Spleen (tissue), 11 donors: Measurements from ENCODE around the gene KCNK4. TPM values are rescaled to one million over a fixed set of nuclear protein-coding genes. Genes with fewer than 3 reads are reported as not detected.

Experiments used
- DNase-seq: peaks from one replicate; pipeline ENCODE4 v3.0.0-alpha.2; 2020
- H3K27ac ChIP-seq, 8 donors: fragments of 200-600 bp; sonication (generic) in 7 of 8; 1 replicate in 4 of 8; 2 replicates in 4 of 8; pipeline versions ENCODE4 v1.5.0 to v1.8.0; 2016 to 2021; ENCODE audit warnings: inconsistent platforms in 4 of 8, mild to moderate bottlenecking in 4 of 8, moderate library complexity in 1 of 8
- H3K27me3 ChIP-seq, 7 donors: fragments of 200-600 bp; sonication (generic) in 6 of 7; replicated peaks in 1 of 7; 1 replicate in 4 of 7; 2 replicates in 3 of 7; pipeline versions ENCODE4 v1.5.0 to v1.8.0; 2016 to 2021; ENCODE audit warnings: inconsistent platforms in 3 of 7, mild to moderate bottlenecking in 1 of 7
- H3K36me3 ChIP-seq, 6 donors: fragments of 200-600 bp; sonication (generic) in 5 of 6; 1 replicate in 4 of 6; 2 replicates in 2 of 6; pipeline versions ENCODE4 v1.5.0 to v1.8.0; 2016 to 2021; ENCODE audit warnings: inconsistent platforms in 2 of 6
- H3K4me1 ChIP-seq, 6 donors: fragments of 200-600 bp; sonication (generic) in 5 of 6; 1 replicate in 3 of 6; 2 replicates in 3 of 6; pipeline versions ENCODE4 v1.5.0 to v1.8.0; 2016 to 2021; ENCODE audit warnings: inconsistent platforms in 3 of 6
- H3K4me3 ChIP-seq, 8 donors: fragments of 200-600 bp; sonication (generic) in 7 of 8; 1 replicate in 4 of 8; 2 replicates in 4 of 8; pipeline versions ENCODE4 v1.5.0 to v1.8.0; 2016 to 2021; ENCODE audit warnings: inconsistent platforms in 4 of 8, mild to moderate bottlenecking in 4 of 8, moderate library complexity in 2 of 8
- H3K9me3 ChIP-seq, 8 donors: fragments of 200-600 bp; sonication (generic) in 7 of 8; 1 replicate in 4 of 8; 2 replicates in 4 of 8; pipeline versions ENCODE4 v1.5.0 to v1.8.0; 2016 to 2021; ENCODE audit warnings: inconsistent platforms in 4 of 8
- POLR2A ChIP-seq, 3 donors: fragments of 450-650 bp; IDR thresholded peaks; one replicate each; pipeline ENCODE4 v1.5.1; 2017; ENCODE audit warnings: antibody characterized with exemption in 3 of 3, mild to moderate bottlenecking in 1 of 3
- POLR2AphosphoS5 ChIP-seq, 3 donors: sonication (generic); formaldehyde crosslinking; IDR thresholded peaks; one replicate each; pipeline ENCODE4 v1.5.1; 2017; ENCODE audit warnings: antibody characterized with exemption in 3 of 3
- WGBS, 5 donors: extraction: QIAGEN DNeasy Blood & Tissue Kit in 3 of 5; methylation state at CpG; one replicate each; pipeline versions ENCODE4 v1.1.5 to v1.1.7; 2013 to 2018; 5-methylcytosine and 5-hydroxymethylcytosine counted together
- intact Hi-C: fragments of 100-400 bp; cut with DNase I; formaldehyde crosslinking; loops from one replicate; pipeline ENCODE4 v1.15.0; 2023; ENCODE audit warnings: low total_unique reads
- polyA plus RNA-seq, 3 donors: library from polyadenylated mRNA; stranded (reverse); fragments of 200-250 nt; gene quantifications; one replicate each; pipeline ENCODE4 v1.2.1, GENCODE V29; 2013
- total RNA-seq, 7 donors: library from RNA; depleted of rRNA in 3 of 7; stranded (reverse); fragments of >200 nt in 3 of 7; fragmentation: NEBNext Ultra II Directional in 4 of 7; extraction: Animal tissue kit (Norgen Biotek cat#: 25700) in 4 of 7; gene quantifications; one replicate each; pipeline versions ENCODE4 v1.1.0 to v1.2.1, GENCODE V29; 2016 to 2021
- TF ChIP-seq, protein P1 (sequence below), 11 experiments: fragments of 200-600 bp in 7 of 11; fragments of 450-650 bp in 4 of 11; sonication (generic) in 4 of 11; IDR thresholded peaks in 8 of 11; conservative IDR thresholded peaks in 3 of 11; 1 replicate in 7 of 11; 2 replicates in 4 of 11; pipeline versions ENCODE4 v1.4.0 to v1.8.0; 2016 to 2021; ENCODE audit warnings: antibody characterized with exemption in 11 of 11, inconsistent platforms in 4 of 11, mild to moderate bottlenecking in 1 of 11
- donor health status: healthy with polysubstance abuse.
- donor health status: DM: no; HTN: no; CAD: no; lungs with moderate emphysema.
- donor health status: DM: no; HTN: no; CAD: no.
- donor health status: Bipolar disorder and iron deficiency.
- donor health status: healthy.
- donor health status: DM: no; HTN: no; CAD: no.
- donor health status: DM: yes; HTN: yes; CAD: no.

The KCNK4 gene
- total and polyA plus RNA-seq, 10 donors: 0.06 to 0.77 (median 0.35) TPM; not detected in 5

DNA sequence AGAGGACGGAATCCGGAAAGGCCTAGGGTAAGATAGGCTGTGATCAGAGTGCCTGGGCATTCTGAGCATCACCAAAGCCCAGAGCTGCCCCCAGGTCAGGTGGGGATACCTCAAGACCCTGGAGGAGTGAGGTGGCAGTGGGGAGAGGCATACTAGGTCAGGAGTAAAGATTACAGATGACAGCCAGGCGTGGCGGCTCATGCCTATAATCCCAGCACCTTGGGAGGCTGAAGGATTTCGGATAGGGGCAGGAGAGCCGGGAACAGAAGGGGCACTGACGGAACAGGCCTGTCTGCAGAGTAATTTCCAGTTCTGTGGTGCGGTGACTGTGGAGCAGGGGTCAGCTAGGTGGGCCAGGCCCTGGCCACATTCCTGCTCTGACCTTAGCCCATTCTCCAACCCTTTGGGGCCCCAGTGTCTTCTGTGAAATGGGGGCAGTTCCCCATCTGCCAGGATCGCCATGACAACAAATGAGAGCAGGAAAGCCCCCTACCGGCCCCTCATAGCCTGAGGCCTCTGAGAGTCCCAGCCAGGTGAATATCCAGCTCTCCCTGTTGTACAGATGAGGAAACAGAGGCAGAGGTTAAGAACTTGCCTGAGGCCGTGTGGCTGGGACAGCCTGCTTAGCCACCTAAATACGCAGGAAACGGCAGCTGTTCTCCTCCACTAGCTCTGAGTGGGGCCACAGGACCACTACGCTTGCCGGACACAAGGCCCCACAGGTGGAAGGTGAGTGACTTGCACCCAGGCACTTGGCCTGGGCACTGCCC lies 15.9 kb upstream of the KCNK4 start:
- intact Hi-C loops: no loop called here

DNA sequence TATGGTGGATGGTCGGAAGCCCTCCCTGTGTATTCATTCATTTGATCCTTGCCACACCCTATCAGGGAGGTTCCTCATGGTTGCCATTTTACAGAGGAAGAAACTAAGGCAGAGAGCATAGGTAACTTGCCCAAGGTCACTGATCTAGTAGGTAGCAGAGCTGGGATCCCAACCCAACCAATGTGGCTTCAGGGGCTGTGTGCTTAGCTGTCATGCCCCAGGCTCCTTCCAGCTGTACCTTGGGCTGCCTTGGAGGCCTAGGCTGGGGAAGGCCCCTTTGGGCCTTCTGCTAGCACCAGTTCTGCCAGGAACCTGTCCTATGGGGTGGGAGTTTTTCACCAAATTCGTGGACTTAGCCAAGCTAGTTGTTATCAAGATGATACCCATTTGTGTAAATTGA lies 15.3 kb upstream of the KCNK4 start:
- Histone ChIP-seq H3K27me3 (no peaks in the 10 kb centered on the region), H3K36me3 (peaks cover 0 to 47% (median 20%) of the 10 kb centered on the region in 6 donors), H3K4me1 (peaks cover 5 to 27% (median 14%) of the 10 kb centered on the region in 6 donors), H3K27ac (no peak overlapping the region), H3K4me3 (no peak overlapping the region), H3K9me3 (no peaks in the 10 kb centered on the region)
- no peak for TF ChIP-seq POLR2A (IDR thresholded peaks at IDR 0.05)
- TF ChIP-seq, protein P1, sequence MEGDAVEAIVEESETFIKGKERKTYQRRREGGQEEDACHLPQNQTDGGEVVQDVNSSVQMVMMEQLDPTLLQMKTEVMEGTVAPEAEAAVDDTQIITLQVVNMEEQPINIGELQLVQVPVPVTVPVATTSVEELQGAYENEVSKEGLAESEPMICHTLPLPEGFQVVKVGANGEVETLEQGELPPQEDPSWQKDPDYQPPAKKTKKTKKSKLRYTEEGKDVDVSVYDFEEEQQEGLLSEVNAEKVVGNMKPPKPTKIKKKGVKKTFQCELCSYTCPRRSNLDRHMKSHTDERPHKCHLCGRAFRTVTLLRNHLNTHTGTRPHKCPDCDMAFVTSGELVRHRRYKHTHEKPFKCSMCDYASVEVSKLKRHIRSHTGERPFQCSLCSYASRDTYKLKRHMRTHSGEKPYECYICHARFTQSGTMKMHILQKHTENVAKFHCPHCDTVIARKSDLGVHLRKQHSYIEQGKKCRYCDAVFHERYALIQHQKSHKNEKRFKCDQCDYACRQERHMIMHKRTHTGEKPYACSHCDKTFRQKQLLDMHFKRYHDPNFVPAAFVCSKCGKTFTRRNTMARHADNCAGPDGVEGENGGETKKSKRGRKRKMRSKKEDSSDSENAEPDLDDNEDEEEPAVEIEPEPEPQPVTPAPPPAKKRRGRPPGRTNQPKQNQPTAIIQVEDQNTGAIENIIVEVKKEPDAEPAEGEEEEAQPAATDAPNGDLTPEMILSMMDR (IDR thresholded peaks at IDR 0.05 in 8 of 11, conservative IDR thresholded peaks at IDR 0.05 in 3 of 11): no peak
- TF ChIP-seq POLR2AphosphoS5 (IDR thresholded peaks at IDR 0.05): no peak
- 43 to 100% (median 89%) methylated on average over 1 to 2 of the region's 2 CpGs for WGBS, 5 donors
- DNase-seq: no peak
- intact Hi-C loops: no loop called here

More for the DNA sequence above, 15.9 kb upstream of the KCNK4 start:
- no peak for DNase-seq
- peaks cover 0 to 44% (median 20%) of the 10 kb centered on the region in 6 donors for H3K36me3 ChIP-seq
- H3K27ac ChIP-seq: no peak overlapping the region
- H3K27me3 ChIP-seq: no peaks in the 10 kb centered on the region
- no peak overlapping the region for H3K4me3 ChIP-seq
- WGBS, 5 donors: 84 to 95% (median 94%) methylated on average over 14 to 15 of the region's 15 CpGs
- peaks cover 5 to 32% (median 14%) of the 10 kb centered on the region in 6 donors for H3K4me1 ChIP-seq
- H3K9me3 ChIP-seq: no peaks in the 10 kb centered on the region
- TF ChIP-seq POLR2AphosphoS5 (IDR thresholded peaks at IDR 0.05): no peak
- TF ChIP-seq, protein P1 (IDR thresholded peaks at IDR 0.05 in 8 of 11, conservative IDR thresholded peaks at IDR 0.05 in 3 of 11): no peak
- TF ChIP-seq POLR2A (IDR thresholded peaks at IDR 0.05): no peak

DNA sequence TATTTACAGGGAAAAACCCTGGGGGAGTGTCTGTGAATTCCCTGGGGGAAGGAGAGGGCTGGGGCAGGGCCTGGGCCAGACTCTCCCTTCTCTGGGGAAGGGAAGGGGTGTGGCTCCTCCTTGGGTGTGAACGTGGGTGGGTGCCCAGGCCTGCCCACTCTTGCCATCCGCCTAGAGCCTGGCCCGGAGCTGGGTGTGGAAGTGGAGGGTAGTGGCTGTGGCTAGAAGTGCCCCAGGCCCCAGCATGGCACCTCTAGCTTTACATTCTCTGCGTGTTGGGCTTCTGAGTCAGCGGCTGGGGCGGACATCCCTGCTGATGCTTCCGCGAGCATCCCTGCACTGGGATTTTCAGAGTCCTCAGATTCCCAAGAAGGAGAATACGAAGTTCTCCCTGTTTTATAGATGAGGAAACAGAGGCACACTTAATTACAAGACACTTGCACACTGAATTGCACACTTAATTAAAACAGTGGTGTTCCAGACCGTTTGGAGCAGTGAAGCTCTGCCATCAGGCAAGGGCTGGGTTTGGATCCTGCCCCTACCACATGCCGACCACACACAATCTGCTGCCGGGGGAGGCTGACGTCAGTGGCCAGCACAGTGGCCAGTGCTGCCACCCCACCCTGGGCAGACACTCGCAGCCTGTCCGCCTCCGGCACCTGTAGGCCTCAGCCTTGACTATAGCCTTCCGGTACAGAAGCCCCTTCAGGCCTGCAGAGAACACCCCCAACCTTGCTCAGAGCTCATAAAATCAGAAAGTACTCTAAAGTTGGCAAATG lies 14.3 kb upstream of the KCNK4 start:
- DNase-seq: no peak
- no peak overlapping the region for H3K27ac ChIP-seq
- H3K36me3 ChIP-seq: peaks cover 0 to 57% (median 20%) of the 10 kb centered on the region in 6 donors
- H3K9me3 ChIP-seq: no peaks in the 10 kb centered on the region
- TF ChIP-seq, protein P1 (IDR thresholded peaks at IDR 0.05 in 8 of 11, conservative IDR thresholded peaks at IDR 0.05 in 3 of 11): no peak
- TF ChIP-seq POLR2AphosphoS5 (IDR thresholded peaks at IDR 0.05): no peak
- no peak for TF ChIP-seq POLR2A (IDR thresholded peaks at IDR 0.05)
- H3K27me3 ChIP-seq: no peaks in the 10 kb centered on the region
- no peak overlapping the region for H3K4me3 ChIP-seq
- intact Hi-C loops: no loop called here
- H3K4me1 ChIP-seq: peaks cover 3 to 21% (median 11%) of the 10 kb centered on the region in 6 donors
- WGBS, 5 donors: 82 to 91% (median 86%) methylated on average over 17 of the region's 17 CpGs
